Astrocyte of the hippocampus (primary cell): Measurements from ENCODE around the gene CCDC188.

Source experiments
- DNase-seq: peaks from one replicate; pipeline ENCODE4 v3.0.0; 2011; ENCODE audit warnings: low read depth, low spot score

Gene CCDC188

GRCh38 chr22:20149257-20150250 is 1.3 kb downstream of the CCDC188 start:
- DNase-seq = no peak

- DNase-seq = no peak
Observed at GRCh38 chr22:20148414-20148813, 2.4 kb downstream of the CCDC188 start.

GRCh38 chr22:20147237-20147988 is 3.4 kb downstream of the CCDC188 start:
- DNase-seq = no peak

GRCh38 chr22:20146777-20147176 is 4.1 kb downstream of the CCDC188 start:
- DNase-seq = no peak

- no peak for DNase-seq
Observed at GRCh38 chr22:20145832-20146223, 5.0 kb downstream of the CCDC188 start.

GRCh38 chr22:20145206-20145831 is 5.5 kb downstream of the CCDC188 start:
- no peak for DNase-seq

- no peak for DNase-seq
Observed at GRCh38 chr22:20143883-20144665, 6.8 kb downstream of the CCDC188 start.

GRCh38 chr22:20142711-20143621 is 7.9 kb downstream of the CCDC188 start:
- DNase-seq = no peak

GRCh38 chr22:20141186-20142077 is 9.4 kb downstream of the CCDC188 start:
- peak; percentile 91 for DNase-seq

- DNase-seq = no peak
Observed at GRCh38 chr22:20140521-20140964, 10.3 kb downstream of the CCDC188 start.

- no peak for DNase-seq
Observed at GRCh38 chr22:20140107-20140445, 10.8 kb downstream of the CCDC188 start.

GRCh38 chr22:20139391-20140106 is 11.3 kb downstream of the CCDC188 start:
- no peak for DNase-seq

GRCh38 chr22:20138868-20139267 is 12.0 kb downstream of the CCDC188 start:
- DNase-seq = no peak

GRCh38 chr22:20138417-20138738 is 12.5 kb downstream of the CCDC188 start:
- peak; percentile 41 for DNase-seq

- peak; percentile 32 for DNase-seq
Observed at GRCh38 chr22:20137671-20138416, 13.0 kb downstream of the CCDC188 start.

- DNase-seq = no peak
Observed at GRCh38 chr22:20137113-20137512, 13.7 kb downstream of the CCDC188 start.

- DNase-seq = no peak
Observed at GRCh38 chr22:20136603-20136873, 14.3 kb downstream of the CCDC188 start.
